NCI-H1105 treated with DMSO at 0.1 percent for 48 hours (cell line): Measurements from ENCODE around the gene MDFI.

Source experiments
- DNase-seq: peaks from one replicate; lab custom pipeline; 2025; lab: John Stamatoyannopoulos, UW

The MDFI gene

GRCh38 chr6:41651246-41651961 lies 13.1 kb downstream of the MDFI start:
- no peak for DNase-seq

- DNase-seq: no peak
Measured at GRCh38 chr6:41651962-41652657, 13.8 kb downstream of the MDFI start.

- no peak for DNase-seq
Measured at GRCh38 chr6:41652866-41653652, 14.8 kb downstream of the MDFI start.

GRCh38 chr6:41653691-41654090 lies 15.4 kb downstream of the MDFI start:
- DNase-seq: no peak

GRCh38 chr6:41654151-41654697 lies 16.0 kb downstream of the MDFI start:
- no peak for DNase-seq

GRCh38 chr6:41654698-41655151 lies 16.5 kb downstream of the MDFI start:
- no peak for DNase-seq

GRCh38 chr6:41655176-41655575 lies 16.9 kb downstream of the MDFI start:
- DNase-seq: no peak

GRCh38 chr6:41655646-41656001 lies 17.4 kb downstream of the MDFI start:
- DNase-seq: no peak

GRCh38 chr6:41656002-41656691 lies 17.9 kb downstream of the MDFI start:
- no peak for DNase-seq

GRCh38 chr6:41657131-41658094 lies 19.1 kb downstream of the MDFI start:
- no peak for DNase-seq

- DNase-seq: no peak
Measured at GRCh38 chr6:41658636-41659035, 20.4 kb downstream of the MDFI start.

GRCh38 chr6:41659935-41660334 lies 21.7 kb downstream of the MDFI start:
- no peak for DNase-seq

- DNase-seq: no peak
Measured at GRCh38 chr6:41663568-41663967, 25.3 kb downstream of the MDFI start.

- DNase-seq: no peak
Measured at GRCh38 chr6:41664271-41664670, 26.0 kb downstream of the MDFI start.

GRCh38 chr6:41667195-41667594 lies 28.9 kb downstream of the MDFI start:
- DNase-seq: no peak

GRCh38 chr6:41668968-41669367 lies 30.7 kb downstream of the MDFI start:
- DNase-seq: no peak

- DNase-seq: no peak
Measured at GRCh38 chr6:41670703-41671360, 32.6 kb downstream of the MDFI start.

- DNase-seq: peak; percentile 28
Measured at GRCh38 chr6:41671376-41671775, 33.1 kb downstream of the MDFI start.

GRCh38 chr6:41672016-41672415 lies 33.7 kb downstream of the MDFI start:
- DNase-seq: no peak
